IMR-90 (cell line): ENCODE data around the gene DENND5A. TPM values are rescaled to one million over a fixed set of nuclear protein-coding genes. Genes with fewer than 3 reads are reported as not detected.

Experiments
- ATAC-seq: fragments of 200-7000 bp; cut with Tn5 transposase; 2 replicates; pipeline ENCODE4 v1.9.1; 2020; ENCODE audit warnings: low read depth, mild to moderate bottlenecking, moderate library complexity
- BruUV-seq: library from RNA; stranded (reverse); fragments of 400-500 nt; replicated peaks from 2 replicates; lab custom pipeline; 2021; lab: Mats Ljungman, UMichigan
- CTCF ChIA-PET: fragments of 300-600 bp; formaldehyde crosslinking; extraction: SDS; loops from one replicate; lab custom pipeline; 2021; ENCODE audit warnings: antibody characterized with exemption; lab: Yijun Ruan, JAX
- POLR2A ChIA-PET: fragments of 300-600 bp; sonication (Branson Sonifier 250); formaldehyde crosslinking; loops from one replicate; lab custom pipeline; 2022; ENCODE audit warnings: antibody characterized with exemption; ENCODE audit not compliant: unreplicated experiment; lab: Charles Lee
- DNase-seq: peaks from one replicate; pipeline ENCODE4 v3.0.0; 2013
- H2AFZ ChIP-seq: replicated peaks from 2 replicates; pipeline ENCODE3; 2013; ENCODE audit warnings: low read length, mild to moderate bottlenecking; ENCODE audit not compliant: poor library complexity
- H2AK5ac ChIP-seq: 2 replicates; pipeline ENCODE4 v1.6.1; 2013; ENCODE audit warnings: low read depth, low read length, inconsistent platforms
- H2AK9ac ChIP-seq: replicated peaks from 2 replicates; pipeline ENCODE3; 2013; ENCODE audit warnings: mild to moderate bottlenecking, low read depth, low read length, moderate library complexity; ENCODE audit not compliant: poor library complexity
- H2BK120ac ChIP-seq: 2 replicates; pipeline ENCODE4 v1.6.1; 2013; ENCODE audit warnings: low read depth, low read length, inconsistent platforms
- H2BK15ac ChIP-seq: 3 replicates; pipeline ENCODE4 v1.6.1; 2013; ENCODE audit warnings: low read depth, low read length, inconsistent platforms
- H2BK20ac ChIP-seq: 2 replicates; pipeline ENCODE4 v1.6.1; 2013; ENCODE audit warnings: low read depth, mild to moderate bottlenecking, inconsistent platforms, low read length, moderate library complexity
- H2BK5ac ChIP-seq: 2 replicates; pipeline ENCODE4 v1.6.1; 2013; ENCODE audit warnings: mild to moderate bottlenecking, low read depth, low read length, inconsistent platforms; ENCODE audit not compliant: poor library complexity, severe bottlenecking
- H3K14ac ChIP-seq: replicated peaks from 2 replicates; pipeline ENCODE4 v1.6.1; 2013; ENCODE audit warnings: low read depth, low read length, inconsistent platforms
- H3K18ac ChIP-seq: 2 replicates; pipeline ENCODE4 v1.6.1; 2013; ENCODE audit warnings: low read depth, low read length, control low read depth
- H3K23ac ChIP-seq: 2 replicates; pipeline ENCODE4 v1.6.1; 2013; ENCODE audit warnings: low read depth, low read length, inconsistent platforms
- H3K27ac ChIP-seq: 2 replicates; pipeline ENCODE4 v1.5.1; 2013; ENCODE audit warnings: mild to moderate bottlenecking, control low read depth, low read length; ENCODE audit not compliant: insufficient read depth
- H3K27me3 ChIP-seq: 2 replicates; pipeline ENCODE4 v1.6.1; 2013; ENCODE audit warnings: low read length; ENCODE audit not compliant: control insufficient read depth, insufficient read depth
- H3K36me3 ChIP-seq: 2 replicates; pipeline ENCODE4 v1.6.1; 2013; ENCODE audit warnings: low read length, mixed read lengths; ENCODE audit not compliant: control insufficient read depth, insufficient read depth
- H3K4ac ChIP-seq: 2 replicates; pipeline ENCODE4 v1.6.1; 2013; ENCODE audit warnings: low read depth, low read length, inconsistent platforms
- H3K4me1 ChIP-seq: 2 replicates; pipeline ENCODE4 v1.6.1; 2013; ENCODE audit warnings: low read length, mixed read lengths; ENCODE audit not compliant: control insufficient read depth, insufficient read depth
- H3K4me2 ChIP-seq: 2 replicates; pipeline ENCODE4 v1.6.1; 2013; ENCODE audit warnings: low read depth, mild to moderate bottlenecking, control low read depth, low read length, moderate library complexity
- H3K4me3 ChIP-seq: 2 replicates; pipeline ENCODE4 v1.5.1; 2013; ENCODE audit warnings: low read depth, mild to moderate bottlenecking, control low read depth, low read length, moderate library complexity; ENCODE audit not compliant: insufficient read depth
- H3K56ac ChIP-seq: 2 replicates; pipeline ENCODE4 v1.6.1; 2013; ENCODE audit warnings: low read length, inconsistent platforms; ENCODE audit not compliant: insufficient read depth; ENCODE audit errors: extremely low read depth
- H3K79me1 ChIP-seq, 2 experiments: 2 replicates each; pipeline ENCODE4 v1.6.1; 2013; ENCODE audit warnings: low read length in 2 of 2, inconsistent platforms in 1 of 2, low read depth in 1 of 2
- H3K9ac ChIP-seq: 2 replicates; pipeline ENCODE4 v1.6.1; 2013; ENCODE audit warnings: low read depth, low read length, control low read depth
- H3K9me1 ChIP-seq: 2 replicates; pipeline ENCODE4 v1.6.1; 2013; ENCODE audit warnings: low read length, inconsistent platforms; ENCODE audit not compliant: insufficient read depth
- H3K9me3 ChIP-seq: 2 replicates; pipeline ENCODE4 v1.6.1; 2013; ENCODE audit warnings: low read length; ENCODE audit not compliant: control insufficient read depth, insufficient read depth
- H4K20me1 ChIP-seq: 2 replicates; pipeline ENCODE4 v1.6.1; 2013; ENCODE audit warnings: low read length, inconsistent platforms; ENCODE audit not compliant: insufficient read depth
- H4K5ac ChIP-seq: 2 replicates; pipeline ENCODE4 v1.6.1; 2013; ENCODE audit warnings: mild to moderate bottlenecking, low read depth, low read length, control low read depth
- H4K8ac ChIP-seq, 2 experiments: 2 replicates each; pipeline ENCODE4 v1.6.1; 2013; ENCODE audit warnings: low read depth in 2 of 2, low read length in 2 of 2, control low read depth in 1 of 2, inconsistent platforms in 1 of 2
- H4K91ac ChIP-seq: 2 replicates; pipeline ENCODE4 v1.6.1; 2013; ENCODE audit warnings: low read depth, low read length, inconsistent platforms; ENCODE audit not compliant: insufficient read depth
- BHLHE40 ChIP-seq: fragments of 150-350 bp; IDR thresholded peaks from 2 replicates; pipeline ENCODE4 v1.6.1; 2016; ENCODE audit warnings: mild to moderate bottlenecking, low read depth, low read length
- CEBPB ChIP-seq: IDR thresholded peaks from 2 replicates; pipeline ENCODE4 v1.6.1; 2012; ENCODE audit warnings: low read depth, low read length, improper control_type of control experiment
- CHD1 ChIP-seq: IDR thresholded peaks from 2 replicates; pipeline ENCODE4 v1.6.1; 2012; ENCODE audit warnings: low read depth, low read length, improper control_type of control experiment
- CTCF ChIP-seq: conservative IDR thresholded peaks from 2 replicates; pipeline ENCODE4 v1.5.1; 2012; ENCODE audit warnings: mild to moderate bottlenecking, low read depth, low read length, improper control_type of control experiment
- ELK1 ChIP-seq: fragments of 150-350 bp; IDR thresholded peaks from 2 replicates; pipeline ENCODE4 v1.6.1; 2016; ENCODE audit warnings: low read depth, mild to moderate bottlenecking, low read length, moderate library complexity, borderline replicate concordance
- FOS ChIP-seq: fragments of 150-350 bp; IDR thresholded peaks from 2 replicates; pipeline ENCODE4 v1.6.1; 2016; ENCODE audit warnings: low read depth, low read length
- MAFK ChIP-seq: IDR thresholded peaks from 2 replicates; pipeline ENCODE4 v1.6.1; 2012; ENCODE audit warnings: low read depth, low read length, improper control_type of control experiment
- MAZ ChIP-seq: IDR thresholded peaks from 2 replicates; pipeline ENCODE4 v1.6.1; 2012; ENCODE audit warnings: low read depth, mild to moderate bottlenecking, low read length, improper control_type of control experiment, moderate library complexity, borderline replicate concordance
- MXI1 ChIP-seq: IDR thresholded peaks from 2 replicates; pipeline ENCODE4 v1.6.1; 2012; ENCODE audit warnings: low read depth, mild to moderate bottlenecking, low read length, moderate library complexity, borderline replicate concordance
- NFE2L2 ChIP-seq: fragments of 150-350 bp; IDR thresholded peaks from 2 replicates; pipeline ENCODE4 v1.6.1; 2016; ENCODE audit warnings: low read depth, mild to moderate bottlenecking, low read length
- POLR2A ChIP-seq: IDR thresholded peaks from 2 replicates; pipeline ENCODE4 v1.6.1; 2012; ENCODE audit warnings: mild to moderate bottlenecking, low read depth, low read length
- RAD21 ChIP-seq: IDR thresholded peaks from 2 replicates; pipeline ENCODE4 v1.6.1; 2012; ENCODE audit warnings: low read length, improper control_type of control experiment
- RCOR1 ChIP-seq: IDR thresholded peaks from 2 replicates; pipeline ENCODE4 v1.6.1; 2012; ENCODE audit warnings: mild to moderate bottlenecking, low read length, improper control_type of control experiment; ENCODE audit not compliant: insufficient replicate concordance
- RFX5 ChIP-seq: IDR thresholded peaks from 2 replicates; pipeline ENCODE4 v1.8.0; 2012; ENCODE audit warnings: low read depth, mild to moderate bottlenecking, low read length, moderate library complexity
- SMC3 ChIP-seq: fragments of 150-350 bp; IDR thresholded peaks from 2 replicates; pipeline ENCODE4 v1.6.1; 2016; ENCODE audit warnings: low read depth, mild to moderate bottlenecking, antibody characterized with exemption, low read length, moderate library complexity
- USF2 ChIP-seq: fragments of 150-350 bp; IDR thresholded peaks from 2 replicates; pipeline ENCODE4 v1.6.1; 2017; ENCODE audit warnings: mild to moderate bottlenecking, antibody characterized with exemption, low read length, low read depth
- WGBS, 2 experiments: methylation state at CpG; one replicate each; pipeline versions ENCODE4 v1.1.5 to v1.1.7; 2013; ENCODE audit warnings: missing lambda C conversion rate in 2 of 2; ENCODE audit not compliant: insufficient read length in 1 of 2; ENCODE audit errors: extremely low coverage in 2 of 2; 5-methylcytosine and 5-hydroxymethylcytosine counted together
- dilution Hi-C: fragments of 300-500 bp; cut with HindIII; formaldehyde crosslinking; loops from one replicate; pipeline ENCODE4 v1.14.3; 2018; ENCODE audit warnings: low sequenced_read_pairs; ENCODE audit not compliant: unreplicated experiment
- in situ Hi-C: fragments of 300-500 bp; cut with MboI; formaldehyde crosslinking; loops from 3 replicates; pipeline ENCODE4 v1.14.3; 2019; ENCODE audit warnings: low sequenced_read_pairs, inconsistent platforms, mixed read lengths
- intact Hi-C: fragments of 100-400 bp; cut with micrococcal nuclease; formaldehyde crosslinking; loops from 2 replicates; pipeline ENCODE4 v1.10.0; 2022
- polyA plus RNA-seq, 3 experiments: library from polyadenylated mRNA; depleted of rRNA; stranded (reverse); fragments of >200 nt; gene quantifications; 2 replicates each; pipeline ENCODE4 v1.2.3, GENCODE V29; 2012; ENCODE audit warnings: low replicate concordance in 1 of 3
- total RNA-seq: library from RNA; depleted of rRNA; stranded (reverse); fragments of >200 nt; gene quantifications from 2 replicates; pipeline ENCODE4 v1.2.3, GENCODE V29; 2012

Gene DENND5A
- total and polyA plus RNA-seq, 2 of the 4 experiments (the other 2 are of a cell fraction): 179 to 192 TPM

- no peak overlapping the region for H3K14ac ChIP-seq
- H2AK5ac ChIP-seq: no peak overlapping the region
- no peaks in the 10 kb centered on the region for H3K27me3 ChIP-seq
- no peak overlapping the region for H3K18ac ChIP-seq
- peaks cover 19% of the 10 kb centered on the region for H3K36me3 ChIP-seq
- H4K20me1 ChIP-seq: peaks cover 8% of the 10 kb centered on the region; the same call in 1 of the 2 replicates
- TF ChIP-seq CTCF (no peak), RCOR1 (no peak), BHLHE40 (no peak), NFE2L2 (no peak), RFX5 (no peak), USF2 (no peak), MXI1 (no peak), RAD21 (no peak), SMC3 (no peak), ELK1 (no peak), CHD1 (no peak), CEBPB (no peak), POLR2A (no peak), MAZ (no peak), MAFK (no peak), FOS (no peak)
- no peaks in the 10 kb centered on the region for H3K4me1 ChIP-seq
- dilution Hi-C loops (no loop called here), intact Hi-C loops (loop anchor here (10.0 kb wide), 1 partner anchor 439 kb away; no protein-coding TSS in a partner anchor), in situ Hi-C loops (loop anchor here (5.0 to 25.0 kb wide), 2 partner anchors 117 to 447 kb away; partner anchors contain the start of genes RPL27A and TRIM66)
- POLR2A ChIA-PET: no interaction called here
- H3K4me3 ChIP-seq: no peak overlapping the region
- no peak overlapping the region for H4K91ac ChIP-seq
- no peak overlapping the region for H2BK120ac ChIP-seq
- H3K79me1 ChIP-seq: peaks cover 2 to 24% of the 10 kb centered on the region in 2 experiments; a peak in 3 of 4 replicates
- ATAC-seq: no peak
- H3K56ac ChIP-seq: no peak overlapping the region
- H3K27ac ChIP-seq: no peak overlapping the region
- no peak overlapping the region for H3K23ac ChIP-seq
- no CpG with 5 or more reads among the region's 2 CpGs for WGBS, 2 experiments
- H3K9ac ChIP-seq: no peak overlapping the region
- BruUV-seq: no TSS peak
- no peak overlapping the region for H4K8ac ChIP-seq
- no peak overlapping the region for H2AFZ ChIP-seq
- H2AK9ac ChIP-seq: no peak overlapping the region
- H3K4ac ChIP-seq: no peak overlapping the region
- H3K9me1 ChIP-seq: peaks cover 10% of the 10 kb centered on the region; the same call in 1 of the 2 replicates
- no peak overlapping the region for H3K4me2 ChIP-seq
- CTCF ChIA-PET: interaction anchor here (0.6 to 1.1 kb wide), 3 partner anchors 41 to 186 kb away, joined by 3 to 4 read pairs (median 3); no protein-coding TSS in a partner anchor
- DNase-seq: no peak
- H2BK20ac ChIP-seq: no peak overlapping the region
- H3K9me3 ChIP-seq: no peaks in the 10 kb centered on the region
- no peak overlapping the region for H2BK5ac ChIP-seq
- H2BK15ac ChIP-seq: no peak overlapping the region
- H4K5ac ChIP-seq: no peak overlapping the region
These were observed 131.2 kb downstream of the DENND5A start for GRCh38 chr11:9133956-9134355.
